A673 (cell line): ENCODE data around the gene TOMM34.

Experiments
- EZH2 ChIP-seq: fragments of 200-600 bp; sonication (generic); IDR thresholded peaks from 2 replicates; pipeline ENCODE4 v1.6.1; 2017; ENCODE audit warnings: borderline replicate concordance, low read depth, mild to moderate bottlenecking, mixed read lengths, antibody characterized with exemption, low read length; ENCODE audit not compliant: poor library complexity, severe bottlenecking
- TF ChIP-seq, protein P1 (sequence below): fragments of 300-800, 200-600 bp; sonication (generic); conservative IDR thresholded peaks from 2 replicates; pipeline ENCODE4 v1.5.1; 2017; ENCODE audit warnings: low read depth, mild to moderate bottlenecking, antibody characterized with exemption, low read length, moderate library complexity, mixed read lengths

GRCh38 chr20:44931911-44932310 is 28.3 kb downstream of the TOMM34 start:
- TF ChIP-seq EZH2 = no peak
- TF ChIP-seq, protein P1, sequence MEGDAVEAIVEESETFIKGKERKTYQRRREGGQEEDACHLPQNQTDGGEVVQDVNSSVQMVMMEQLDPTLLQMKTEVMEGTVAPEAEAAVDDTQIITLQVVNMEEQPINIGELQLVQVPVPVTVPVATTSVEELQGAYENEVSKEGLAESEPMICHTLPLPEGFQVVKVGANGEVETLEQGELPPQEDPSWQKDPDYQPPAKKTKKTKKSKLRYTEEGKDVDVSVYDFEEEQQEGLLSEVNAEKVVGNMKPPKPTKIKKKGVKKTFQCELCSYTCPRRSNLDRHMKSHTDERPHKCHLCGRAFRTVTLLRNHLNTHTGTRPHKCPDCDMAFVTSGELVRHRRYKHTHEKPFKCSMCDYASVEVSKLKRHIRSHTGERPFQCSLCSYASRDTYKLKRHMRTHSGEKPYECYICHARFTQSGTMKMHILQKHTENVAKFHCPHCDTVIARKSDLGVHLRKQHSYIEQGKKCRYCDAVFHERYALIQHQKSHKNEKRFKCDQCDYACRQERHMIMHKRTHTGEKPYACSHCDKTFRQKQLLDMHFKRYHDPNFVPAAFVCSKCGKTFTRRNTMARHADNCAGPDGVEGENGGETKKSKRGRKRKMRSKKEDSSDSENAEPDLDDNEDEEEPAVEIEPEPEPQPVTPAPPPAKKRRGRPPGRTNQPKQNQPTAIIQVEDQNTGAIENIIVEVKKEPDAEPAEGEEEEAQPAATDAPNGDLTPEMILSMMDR = no peak
